HG02642 (cell line): ENCODE data around the gene SUPT3H.
"Not testable (repeated sequence)": the region's sequence is repeated elsewhere in the genome, so short reads cannot be mapped to it uniquely, and the experiment has no call there.

Experiments used
- ATAC-seq: cut with Tn5 transposase; IDR thresholded peaks from one replicate; pipeline ENCODE4 v1.9.1; 2021; ENCODE audit warnings: mild to moderate bottlenecking; ENCODE audit not compliant: unreplicated experiment, poor library complexity

The SUPT3H gene

DNA sequence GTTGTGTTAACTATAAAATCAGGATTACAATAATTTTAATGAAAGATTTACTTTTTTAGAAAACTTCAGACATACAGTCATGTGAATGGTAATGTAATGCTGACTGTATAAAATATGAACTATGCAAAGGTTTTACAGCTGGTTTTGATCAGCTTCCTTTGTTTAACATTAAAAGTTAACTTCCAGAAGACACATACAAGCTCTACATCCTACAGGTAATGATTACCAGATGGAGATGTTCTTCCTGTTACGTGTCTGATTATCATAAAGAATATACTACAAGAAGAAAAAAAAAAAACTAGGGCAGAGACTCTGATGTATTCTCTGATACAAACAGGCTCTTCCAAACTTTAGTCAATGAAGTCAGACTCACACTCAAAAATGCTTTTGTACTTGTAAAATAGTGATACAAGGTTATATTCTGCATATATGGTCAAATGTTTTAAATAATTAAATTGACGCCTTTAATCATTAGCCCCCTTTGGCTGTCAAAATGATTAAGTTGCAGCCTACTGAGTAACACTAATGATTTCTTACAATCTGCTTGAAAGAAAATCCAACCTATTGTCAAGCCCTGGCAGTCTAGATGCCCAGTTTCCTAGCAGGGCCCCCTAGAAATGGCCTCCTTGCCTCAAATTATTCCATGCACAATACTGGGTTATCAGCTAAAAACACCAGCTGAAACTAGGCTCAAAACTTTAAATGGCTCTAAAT is 301.4 kb downstream of the SUPT3H start:
- ATAC-seq, result no peak

DNA sequence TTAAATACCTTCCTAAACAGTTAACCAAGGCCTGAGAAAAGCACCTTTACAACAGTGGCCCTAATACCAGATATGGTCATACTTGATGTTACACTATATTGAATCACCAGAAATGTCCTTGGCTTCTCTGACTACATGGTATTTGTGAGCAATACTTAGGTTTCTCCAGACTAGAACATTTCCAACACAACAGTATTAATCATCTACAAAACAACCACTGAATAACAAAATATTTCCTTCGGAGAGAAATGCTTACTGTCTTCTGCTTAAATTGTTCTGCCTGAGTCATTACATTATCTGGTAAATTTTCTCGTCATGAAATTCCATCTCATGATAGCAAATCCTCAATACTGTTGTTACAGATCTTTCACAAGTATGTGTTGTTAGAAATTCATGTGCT is 302.5 kb downstream of the SUPT3H start:
- ATAC-seq, result no peak

DNA sequence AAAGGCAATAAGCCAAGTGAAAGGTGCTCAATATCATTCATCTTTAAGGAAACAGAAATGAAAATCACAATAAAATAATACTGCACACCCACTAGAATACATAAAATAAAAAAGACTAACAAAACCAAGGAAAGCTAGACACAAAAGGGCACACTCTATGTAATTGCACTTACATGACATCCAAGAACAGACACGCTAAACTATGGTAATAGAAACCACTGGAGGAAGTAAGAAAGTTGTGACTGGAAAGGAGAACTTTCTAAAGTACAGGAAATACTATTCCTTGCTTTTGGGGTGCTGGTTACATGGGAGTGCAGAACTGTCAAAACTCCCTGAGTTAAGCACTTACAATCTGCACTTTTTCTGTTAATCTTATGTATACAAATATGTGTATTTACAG is 303.3 kb downstream of the SUPT3H start:
- no peak for ATAC-seq

DNA sequence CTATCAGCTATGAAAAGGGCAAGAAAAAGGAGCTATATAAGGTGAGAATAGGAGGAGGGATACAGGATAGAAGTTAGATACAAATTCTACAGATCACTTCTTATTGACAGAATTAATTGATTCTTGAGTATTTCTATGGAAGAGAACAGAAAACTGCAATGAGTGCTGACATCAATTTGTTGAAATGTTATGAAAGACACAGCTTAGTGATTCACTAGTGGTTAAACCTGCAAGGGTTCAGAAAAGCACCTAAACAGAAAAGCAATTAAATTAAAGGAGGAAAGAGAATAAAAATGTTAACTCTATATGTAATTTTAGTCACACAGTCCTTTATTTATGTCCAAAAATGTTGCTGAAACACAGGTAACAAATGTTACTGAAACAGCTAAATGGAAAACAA is 304.0 kb downstream of the SUPT3H start:
- ATAC-seq, result no peak

DNA sequence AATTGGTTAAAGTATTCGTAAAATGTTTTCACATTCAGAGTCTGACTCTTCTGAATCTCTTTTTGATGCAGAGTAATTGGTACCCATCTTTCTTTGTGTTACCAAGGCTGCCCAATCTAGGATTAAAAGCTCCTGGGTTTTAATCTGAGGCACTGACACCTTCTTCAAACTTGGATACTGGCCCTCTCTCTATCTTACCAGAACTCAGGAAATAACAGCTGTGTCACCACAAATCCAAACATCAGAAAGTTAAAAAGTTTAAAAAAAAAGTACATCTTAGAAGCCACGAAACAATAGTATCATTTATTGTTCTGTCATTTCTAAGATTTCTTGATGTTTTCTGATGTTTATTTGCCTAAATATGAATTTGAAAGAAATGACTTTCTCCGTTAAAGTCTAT is 305.1 kb downstream of the SUPT3H start:
- ATAC-seq, result no peak

DNA sequence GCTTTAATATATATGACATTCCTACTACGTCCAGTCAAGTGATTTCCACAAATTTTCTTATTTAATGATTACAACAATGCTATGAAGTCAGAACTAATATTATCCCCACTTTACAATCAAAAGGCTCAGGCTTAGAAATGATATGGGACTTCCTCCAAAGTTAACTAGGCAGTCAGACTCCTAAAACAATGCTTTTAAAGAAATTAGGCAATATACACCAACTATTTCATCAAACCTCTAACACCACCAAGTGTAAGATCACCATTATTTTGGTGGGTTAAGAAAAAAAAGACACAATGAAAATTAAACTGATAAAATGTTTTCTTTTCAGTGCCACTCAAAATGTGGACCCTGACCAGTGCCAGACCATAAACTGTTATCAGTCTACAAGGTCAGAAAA is 305.7 kb downstream of the SUPT3H start:
- no peak for ATAC-seq

DNA sequence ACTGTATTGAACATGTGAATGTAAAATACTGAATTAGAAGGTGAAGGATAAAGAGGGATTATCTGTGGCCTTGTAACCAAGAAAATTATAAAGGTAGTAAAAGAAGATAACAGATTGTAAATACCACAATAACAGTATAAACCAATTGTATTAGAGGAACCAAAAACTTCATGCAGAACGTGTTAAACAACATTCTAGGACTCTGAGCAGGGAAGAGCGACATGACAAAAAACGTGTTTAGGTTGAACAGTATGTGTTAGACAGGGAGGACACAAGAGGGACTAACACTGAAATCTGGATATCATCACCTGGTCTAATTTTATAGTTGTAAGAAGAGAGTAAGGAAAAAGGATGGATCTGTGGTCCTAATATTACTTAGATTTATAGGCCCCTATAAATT is 308.6 kb downstream of the SUPT3H start:
- ATAC-seq, result no peak

DNA sequence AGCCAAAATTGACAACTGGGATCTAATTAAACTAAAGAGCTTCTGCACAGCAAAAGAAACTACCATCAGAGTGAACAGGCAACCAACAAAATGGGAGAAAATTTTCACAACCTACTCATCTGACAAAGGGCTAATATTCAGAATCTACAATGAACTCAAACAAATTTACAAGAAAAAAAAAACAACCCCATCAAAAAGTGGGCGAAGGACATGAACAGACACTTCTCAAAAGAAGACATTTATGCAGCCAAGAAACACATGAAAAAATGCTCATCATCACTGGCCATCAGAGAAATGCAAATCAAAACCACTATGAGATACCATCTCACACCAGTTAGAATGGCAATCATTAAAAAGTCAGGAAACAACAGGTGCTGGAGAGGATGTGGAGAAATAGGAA is 310.3 kb downstream of the SUPT3H start:
- not testable (repeated sequence) for ATAC-seq

DNA sequence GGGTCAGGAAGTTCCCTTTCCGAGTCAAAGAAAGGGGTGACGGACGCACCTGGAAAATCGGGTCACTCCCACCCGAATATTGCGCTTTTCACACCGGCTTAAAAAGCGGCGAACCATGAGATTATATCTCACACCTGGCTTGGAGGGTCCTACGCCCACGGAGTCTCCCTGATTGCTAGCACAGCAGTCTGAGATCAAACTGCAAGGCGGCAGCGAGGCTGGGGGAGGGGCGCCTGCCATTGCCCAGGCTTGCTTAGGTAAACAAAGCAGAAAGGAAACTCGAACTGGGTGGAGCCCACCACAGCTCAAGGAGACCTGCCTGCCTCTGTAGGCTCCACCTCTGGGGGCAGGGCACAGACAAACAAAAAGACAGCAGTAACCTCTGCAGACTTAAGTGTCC is 315.1 kb downstream of the SUPT3H start:
- ATAC-seq, result not testable (repeated sequence)

DNA sequence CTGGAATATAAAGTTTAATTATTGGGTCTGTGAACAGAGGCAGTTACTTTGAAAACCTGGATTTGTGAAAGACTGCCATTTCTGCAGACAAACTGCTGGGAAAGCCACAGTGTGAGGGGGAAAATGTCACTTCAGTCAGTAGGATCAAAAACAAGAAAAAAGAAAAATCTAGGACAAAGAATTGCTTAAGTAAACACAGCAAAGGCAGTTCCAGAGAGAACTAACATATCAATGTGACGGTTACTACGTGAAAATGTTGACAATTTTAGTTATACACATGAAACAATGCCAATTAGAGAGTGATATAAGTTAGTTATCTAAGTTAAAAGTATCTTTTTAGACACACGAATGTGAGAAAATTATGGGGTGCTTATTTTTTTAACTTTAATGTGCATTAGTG is 320.0 kb downstream of the SUPT3H start:
- ATAC-seq, result no peak

DNA sequence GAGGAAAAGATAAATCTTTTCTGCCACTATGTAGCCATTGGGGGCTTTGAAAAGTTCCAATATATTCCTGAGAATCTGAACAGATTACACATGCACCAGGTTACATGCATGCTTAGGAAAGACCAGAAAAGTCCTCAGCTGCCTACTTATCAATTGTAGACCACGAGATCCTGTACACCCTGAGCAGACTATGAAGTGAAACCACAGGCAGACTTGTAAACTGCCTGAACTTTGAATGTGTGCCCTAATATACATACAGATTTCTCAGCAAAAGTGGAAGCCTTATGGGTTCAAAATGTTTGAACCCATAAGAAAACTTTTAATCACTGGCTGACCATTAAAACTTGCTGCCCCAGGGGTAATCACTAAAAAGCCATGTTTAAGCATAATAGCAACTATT is 323.1 kb downstream of the SUPT3H start:
- no peak for ATAC-seq

DNA sequence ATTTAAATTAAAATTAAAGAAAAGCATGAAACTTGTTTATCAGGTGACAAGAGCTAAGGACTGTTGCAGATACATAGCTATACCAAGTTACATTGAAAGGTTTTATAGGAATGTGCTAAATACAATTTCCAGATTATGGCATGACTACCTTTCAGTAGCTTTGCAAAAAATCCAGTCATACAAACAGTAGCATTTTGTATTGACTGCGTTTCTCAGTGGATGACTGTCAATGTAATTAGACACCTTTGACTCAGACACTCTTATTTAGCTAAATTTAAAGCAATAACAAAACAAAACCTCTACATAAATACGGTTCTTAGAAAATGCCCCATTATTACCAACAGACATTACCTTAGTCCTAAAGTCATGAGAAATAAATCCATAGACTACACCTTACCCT is 325.4 kb downstream of the SUPT3H start:
- ATAC-seq, result no peak

DNA sequence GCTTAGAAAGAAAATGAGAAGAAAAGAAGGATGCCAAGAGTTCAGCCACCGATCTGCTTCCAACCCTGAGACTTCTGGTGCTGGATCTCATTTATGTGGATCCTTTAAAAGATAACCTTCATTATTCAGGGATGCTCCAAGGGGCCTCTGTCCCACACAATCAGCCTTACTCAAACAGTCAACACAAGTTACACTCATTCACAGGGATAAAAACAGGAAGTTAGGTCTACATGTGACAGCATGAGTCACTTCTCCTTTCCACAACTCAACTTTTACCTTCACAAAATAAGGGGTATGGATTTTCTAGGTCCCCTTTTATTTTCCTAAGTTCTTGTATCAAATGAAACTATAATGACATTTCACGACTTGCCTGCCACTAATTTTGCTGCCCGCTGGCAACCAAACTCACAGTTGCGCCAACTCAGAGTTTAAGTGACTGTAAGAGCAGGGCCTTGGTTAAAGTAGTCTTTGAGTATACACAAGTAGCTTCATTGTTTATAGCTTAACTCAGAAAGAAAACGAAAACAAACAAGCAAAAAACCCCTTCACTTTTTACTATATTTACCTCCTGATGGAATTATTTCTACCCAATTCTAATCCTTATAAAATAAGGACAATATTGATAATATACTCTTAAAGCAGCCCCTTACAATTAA is 328.4 kb downstream of the SUPT3H start:
- no peak for ATAC-seq

DNA sequence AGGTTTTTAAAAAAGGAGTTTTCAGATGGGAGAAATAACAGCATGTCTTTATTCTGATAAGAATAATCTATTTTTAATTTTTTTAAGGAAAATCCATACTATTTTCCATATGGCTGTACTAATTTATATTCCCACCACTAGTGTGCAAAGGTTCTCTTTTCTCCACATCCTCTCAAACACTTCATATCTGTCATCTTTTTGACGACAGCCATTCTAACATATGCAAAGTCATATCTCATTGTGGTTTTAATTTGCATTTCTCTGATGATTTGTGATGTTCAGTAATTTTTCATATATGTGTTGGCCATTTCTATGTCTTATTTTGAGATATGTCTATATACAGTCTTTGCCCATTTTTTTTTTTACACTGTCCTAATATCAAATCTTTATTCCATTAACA is 330.2 kb downstream of the SUPT3H start:
- ATAC-seq, result no peak

DNA sequence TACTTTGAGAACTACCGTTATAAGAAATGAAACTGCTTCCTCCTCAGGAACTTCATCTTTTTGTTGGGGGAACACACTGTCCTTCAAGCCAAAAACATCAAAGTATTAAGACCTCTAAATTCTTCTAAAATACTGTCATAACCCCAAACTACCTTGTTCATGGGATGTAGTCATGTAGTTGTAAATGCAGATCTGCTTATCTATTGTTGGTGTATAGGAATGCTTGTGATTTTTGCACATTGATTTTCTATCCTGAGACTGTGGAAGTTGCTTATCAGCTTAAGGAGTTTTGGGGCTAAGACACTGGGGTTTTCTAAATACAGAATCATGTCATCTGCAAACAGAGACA is 332.5 kb downstream of the SUPT3H start:
- no peak for ATAC-seq

DNA sequence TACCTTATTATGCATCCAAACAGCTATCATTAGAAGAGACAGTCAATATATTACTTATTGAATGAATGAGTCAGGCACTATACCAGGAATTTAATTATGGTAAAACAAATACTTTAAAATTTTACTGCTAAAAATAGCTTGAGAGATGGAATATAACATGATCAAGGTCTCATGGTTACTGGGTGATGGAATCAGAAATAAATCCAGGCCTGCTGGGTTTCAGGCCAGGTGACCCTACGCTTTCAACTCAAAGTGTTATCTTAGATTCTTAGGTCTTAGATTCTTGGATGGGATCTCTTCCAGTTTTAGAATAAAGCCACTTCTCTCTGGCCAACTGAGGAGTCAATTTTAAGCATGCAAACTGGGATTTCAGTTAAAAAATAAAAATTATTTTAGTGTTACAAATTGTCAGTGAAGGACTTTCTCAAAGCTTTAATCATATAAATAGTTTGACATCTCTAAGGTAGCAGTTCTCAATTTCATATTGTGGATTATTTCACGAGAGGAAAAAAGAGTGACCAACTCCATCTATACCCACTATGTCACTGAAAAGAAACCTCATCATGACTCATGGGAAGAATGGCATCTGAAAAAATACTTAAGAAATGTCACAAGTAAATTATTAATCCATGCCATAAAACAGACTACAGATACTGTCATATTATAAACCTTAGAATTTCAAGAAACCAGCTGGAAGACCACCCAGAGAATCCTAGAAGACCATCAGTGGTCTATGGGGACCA is 333.1 kb downstream of the SUPT3H start:
- no peak for ATAC-seq

DNA sequence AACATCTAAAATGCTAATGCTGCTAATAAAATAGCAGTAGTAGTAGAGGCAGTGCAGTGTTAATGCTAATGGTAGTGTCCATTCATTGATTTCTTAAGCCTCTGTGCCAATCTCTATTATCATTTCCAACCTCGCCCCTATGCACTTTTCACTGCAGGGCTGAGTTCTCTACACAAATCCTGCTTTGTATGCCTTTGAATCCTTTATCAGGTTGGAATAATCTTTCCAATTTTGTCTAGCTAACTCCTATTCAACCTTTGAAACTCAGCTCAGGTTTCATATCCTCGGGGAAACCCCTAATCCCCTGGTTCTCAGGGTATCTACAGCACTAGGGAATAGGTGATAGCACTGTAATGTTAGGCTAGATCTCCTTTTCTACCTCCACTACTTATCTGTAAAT is 333.6 kb downstream of the SUPT3H start:
- ATAC-seq, result no peak

DNA sequence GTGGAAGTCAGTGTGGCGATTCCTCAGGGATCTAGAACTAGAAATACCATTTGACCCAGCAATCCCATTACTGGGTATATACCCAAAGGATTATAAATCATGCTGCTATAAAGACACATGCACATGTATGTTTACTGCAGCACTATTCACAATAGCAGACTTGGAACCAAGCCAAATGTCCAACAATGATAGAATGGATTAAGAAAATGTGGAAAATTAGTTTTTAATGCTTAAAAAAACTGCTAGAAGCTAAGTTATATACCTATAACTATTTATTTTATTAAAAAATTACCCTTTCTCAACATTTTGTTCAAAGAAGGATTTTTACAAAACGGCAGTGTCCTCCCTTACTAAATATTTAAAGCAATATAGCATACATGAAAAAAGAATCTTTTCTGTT is 335.1 kb downstream of the SUPT3H start:
- ATAC-seq, result not testable (repeated sequence)

DNA sequence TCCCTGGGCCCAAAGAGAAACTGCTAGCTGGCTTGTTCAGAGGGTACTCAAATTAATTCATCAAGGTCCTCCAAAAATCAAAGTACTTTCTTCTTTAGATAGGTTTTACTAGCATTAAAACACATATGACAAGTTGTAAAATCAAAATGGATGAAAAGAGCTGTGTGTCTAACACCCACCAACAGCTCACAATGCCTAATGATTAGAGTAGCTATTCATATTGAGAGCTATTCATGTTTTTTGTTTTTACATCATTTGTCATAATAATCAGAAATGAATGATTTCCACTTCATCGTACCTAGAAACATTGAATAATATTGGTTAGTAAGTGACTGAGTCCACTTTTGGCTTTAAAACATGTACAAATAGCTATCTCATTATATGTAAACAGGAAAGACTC is 339.5 kb downstream of the SUPT3H start:
- no peak for ATAC-seq

DNA sequence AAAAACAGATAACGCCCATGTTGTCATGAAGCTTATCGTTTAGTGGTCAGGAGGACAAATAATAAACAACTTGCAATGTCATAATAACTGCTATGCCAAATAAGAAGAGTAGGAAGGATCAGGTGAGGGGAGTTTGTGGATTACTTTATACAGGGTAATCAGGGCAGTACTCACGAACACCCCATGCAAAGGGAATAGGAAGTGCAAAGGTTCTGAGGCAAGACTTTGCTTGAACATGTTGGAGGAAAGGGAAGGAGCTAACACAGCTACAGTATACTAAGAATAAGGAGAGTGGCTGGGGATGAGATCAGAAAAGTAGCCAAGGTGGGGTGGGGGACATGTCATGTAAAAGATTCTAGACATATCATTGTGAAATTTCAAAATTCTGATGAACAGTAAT is 341.6 kb downstream of the SUPT3H start:
- ATAC-seq, result no peak

DNA sequence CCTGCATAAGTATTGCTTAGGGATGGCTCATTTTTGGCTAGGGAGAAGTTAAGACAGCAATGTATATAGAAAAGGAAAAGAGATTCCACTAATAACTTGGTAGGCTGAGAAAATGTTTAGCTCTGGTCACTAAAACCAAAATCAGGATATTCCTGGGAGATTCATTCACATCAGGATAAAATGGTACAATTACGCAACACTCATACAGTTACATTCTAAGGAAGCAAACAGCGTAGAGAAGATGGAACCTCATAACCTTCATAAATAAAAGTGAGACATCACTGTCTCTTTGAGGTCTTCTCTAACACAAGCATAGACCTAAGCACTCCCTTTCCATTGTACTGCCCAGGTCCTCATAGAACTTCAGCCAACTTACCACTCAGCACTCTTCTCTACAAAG is 345.3 kb downstream of the SUPT3H start:
- no peak for ATAC-seq

DNA sequence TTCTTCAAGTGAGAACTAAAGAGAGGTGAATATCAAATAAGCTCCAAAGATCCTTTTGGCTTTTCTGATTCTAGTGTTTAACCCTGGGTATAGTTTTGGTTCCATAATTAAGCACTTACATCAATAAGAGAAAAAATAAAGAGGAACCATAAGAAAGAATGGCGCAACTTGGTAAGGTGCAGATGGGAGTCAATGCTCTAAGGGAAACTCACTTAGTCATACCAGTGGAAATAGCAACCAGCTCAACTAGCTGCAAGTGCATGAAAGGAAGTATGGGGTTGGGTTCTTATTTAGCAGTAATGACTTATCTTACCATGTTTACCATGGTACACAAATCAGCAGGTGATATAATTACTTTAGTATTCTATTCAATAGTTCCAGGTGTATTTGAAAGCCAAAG is 346.1 kb downstream of the SUPT3H start:
- no peak for ATAC-seq
